SK-N-SH treated with all-trans-retinoic acid at 6 μM for 48 hours (cell line): ENCODE measurements around the gene RASSF4.

Experiments used
- ATAC-seq: fragments of 200-7000 bp; cut with Tn5 transposase; 3 replicates; pipeline ENCODE4 v1.9.1; 2020; ENCODE audit warnings: mild to moderate bottlenecking, moderate library complexity
- ARNTL ChIP-seq: fragments of 450-650 bp; formaldehyde crosslinking; IDR thresholded peaks from 2 replicates; pipeline ENCODE4 v1.5.0; 2020; ENCODE audit warnings: low read depth, mild to moderate bottlenecking, moderate library complexity, borderline replicate concordance
- GLIS3 ChIP-seq: fragments of 250-450 bp; sonication (Bioruptor Pico); IDR thresholded peaks from 2 replicates; pipeline ENCODE4 v1.5.0; 2020; ENCODE audit warnings: mild to moderate bottlenecking, moderate library complexity
- PPARA ChIP-seq: fragments of 250-450 bp; sonication (Bioruptor Pico); IDR thresholded peaks from 2 replicates; pipeline ENCODE4 v1.5.0; 2020; ENCODE audit warnings: mild to moderate bottlenecking, borderline replicate concordance
- RARB ChIP-seq: fragments of 250-450 bp; sonication (Bioruptor Pico); IDR thresholded peaks from 2 replicates; pipeline ENCODE4 v1.8.0; 2021; ENCODE audit warnings: mild to moderate bottlenecking, moderate library complexity
- SNAI2 ChIP-seq: fragments of 250-450 bp; sonication (Bioruptor Pico); IDR thresholded peaks from 2 replicates; pipeline ENCODE4 v1.5.0; 2020; ENCODE audit warnings: mild to moderate bottlenecking, moderate library complexity
- TCF4 ChIP-seq: fragments of 250-450 bp; sonication (Bioruptor Pico); IDR thresholded peaks from 2 replicates; pipeline ENCODE4 v1.8.0; 2021; ENCODE audit warnings: mild to moderate bottlenecking, moderate library complexity, borderline replicate concordance
- ZFP3 ChIP-seq: fragments of 250-450 bp; sonication (Bioruptor Pico); IDR thresholded peaks from 2 replicates; pipeline ENCODE4 v1.5.0; 2020; ENCODE audit warnings: mild to moderate bottlenecking, moderate library complexity
- ZFP30 ChIP-seq: fragments of 450-650 bp; formaldehyde crosslinking; IDR thresholded peaks from 2 replicates; pipeline ENCODE4 v1.5.0; 2022; ENCODE audit warnings: mild to moderate bottlenecking, moderate library complexity
- ZNF565 ChIP-seq: fragments of 450-650 bp; formaldehyde crosslinking; conservative IDR thresholded peaks from 2 replicates; pipeline ENCODE4 v1.5.0; 2020; ENCODE audit warnings: low read depth, mild to moderate bottlenecking, moderate library complexity
- TF ChIP-seq, protein P1 (sequence below): fragments of 250-450 bp; sonication (Bioruptor Pico); IDR thresholded peaks from 2 replicates; pipeline ENCODE4 v1.5.1; 2020; ENCODE audit warnings: low read depth, mild to moderate bottlenecking, moderate library complexity
- TF ChIP-seq, protein P2 (sequence below): fragments of 250-450 bp; sonication (Bioruptor Pico); IDR thresholded peaks from 2 replicates; pipeline ENCODE4 v1.8.0; 2021; ENCODE audit warnings: low read depth, mild to moderate bottlenecking, moderate library complexity, borderline replicate concordance
- TF ChIP-seq, protein P3 (sequence below): fragments of 250-450 bp; sonication (Bioruptor Pico); IDR thresholded peaks from 2 replicates; pipeline ENCODE4 v1.8.0; 2020; ENCODE audit warnings: mild to moderate bottlenecking, moderate library complexity, borderline replicate concordance

Gene RASSF4

DNA sequence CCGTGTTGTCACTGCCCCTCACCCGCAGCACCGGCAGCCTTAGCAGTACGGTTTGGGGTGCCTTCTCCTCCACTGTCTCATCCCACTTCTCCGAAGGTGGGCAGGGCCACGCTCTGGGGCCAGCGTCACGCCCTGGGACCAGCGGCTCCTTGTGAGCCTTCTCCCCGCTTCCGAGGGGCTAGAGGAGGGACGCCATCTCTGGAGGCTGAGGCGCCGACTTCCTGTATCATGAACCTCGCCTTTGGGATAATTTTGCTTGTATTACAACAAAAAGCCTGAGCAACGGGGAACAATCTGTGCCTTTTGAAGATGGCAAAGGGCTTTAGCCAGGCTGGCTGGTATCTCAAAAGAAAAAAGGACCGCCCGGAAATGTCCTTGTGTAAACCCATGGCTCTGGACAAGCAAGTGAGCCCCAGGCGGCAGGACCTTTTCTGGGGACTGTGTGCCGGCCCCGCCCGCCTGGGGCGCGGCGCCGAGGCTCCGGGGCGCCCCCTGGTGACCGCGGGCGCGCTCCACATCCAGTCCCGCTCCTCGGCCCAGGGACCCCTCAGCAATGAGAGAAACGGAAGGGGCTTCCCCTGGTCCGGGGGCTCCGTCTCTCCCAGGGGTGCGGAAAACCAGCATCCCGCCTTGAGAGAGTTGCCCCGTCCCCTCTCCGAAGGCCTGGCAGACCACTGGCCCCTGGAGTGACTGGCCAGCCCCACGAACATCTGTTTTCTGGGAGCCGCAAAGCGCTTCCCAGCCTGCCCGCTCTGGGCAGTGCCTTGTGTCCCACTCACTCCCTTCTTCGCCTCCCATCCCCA is 15.2 kb downstream of the RASSF4 start:
- TF ChIP-seq ZFP3 (CRISPR knock-in tag): 0 out of 2 replicates have a peak, but pooled peaks have one; percentile 47
- TF ChIP-seq, protein P1, sequence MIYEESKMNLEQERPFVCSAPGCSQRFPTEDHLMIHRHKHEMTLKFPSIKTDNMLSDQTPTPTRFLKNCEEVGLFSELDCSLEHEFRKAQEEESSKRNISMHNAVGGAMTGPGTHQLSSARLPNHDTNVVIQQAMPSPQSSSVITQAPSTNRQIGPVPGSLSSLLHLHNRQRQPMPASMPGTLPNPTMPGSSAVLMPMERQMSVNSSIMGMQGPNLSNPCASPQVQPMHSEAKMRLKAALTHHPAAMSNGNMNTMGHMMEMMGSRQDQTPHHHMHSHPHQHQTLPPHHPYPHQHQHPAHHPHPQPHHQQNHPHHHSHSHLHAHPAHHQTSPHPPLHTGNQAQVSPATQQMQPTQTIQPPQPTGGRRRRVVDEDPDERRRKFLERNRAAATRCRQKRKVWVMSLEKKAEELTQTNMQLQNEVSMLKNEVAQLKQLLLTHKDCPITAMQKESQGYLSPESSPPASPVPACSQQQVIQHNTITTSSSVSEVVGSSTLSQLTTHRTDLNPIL: no peak
- ATAC-seq: peak; percentile 87

DNA sequence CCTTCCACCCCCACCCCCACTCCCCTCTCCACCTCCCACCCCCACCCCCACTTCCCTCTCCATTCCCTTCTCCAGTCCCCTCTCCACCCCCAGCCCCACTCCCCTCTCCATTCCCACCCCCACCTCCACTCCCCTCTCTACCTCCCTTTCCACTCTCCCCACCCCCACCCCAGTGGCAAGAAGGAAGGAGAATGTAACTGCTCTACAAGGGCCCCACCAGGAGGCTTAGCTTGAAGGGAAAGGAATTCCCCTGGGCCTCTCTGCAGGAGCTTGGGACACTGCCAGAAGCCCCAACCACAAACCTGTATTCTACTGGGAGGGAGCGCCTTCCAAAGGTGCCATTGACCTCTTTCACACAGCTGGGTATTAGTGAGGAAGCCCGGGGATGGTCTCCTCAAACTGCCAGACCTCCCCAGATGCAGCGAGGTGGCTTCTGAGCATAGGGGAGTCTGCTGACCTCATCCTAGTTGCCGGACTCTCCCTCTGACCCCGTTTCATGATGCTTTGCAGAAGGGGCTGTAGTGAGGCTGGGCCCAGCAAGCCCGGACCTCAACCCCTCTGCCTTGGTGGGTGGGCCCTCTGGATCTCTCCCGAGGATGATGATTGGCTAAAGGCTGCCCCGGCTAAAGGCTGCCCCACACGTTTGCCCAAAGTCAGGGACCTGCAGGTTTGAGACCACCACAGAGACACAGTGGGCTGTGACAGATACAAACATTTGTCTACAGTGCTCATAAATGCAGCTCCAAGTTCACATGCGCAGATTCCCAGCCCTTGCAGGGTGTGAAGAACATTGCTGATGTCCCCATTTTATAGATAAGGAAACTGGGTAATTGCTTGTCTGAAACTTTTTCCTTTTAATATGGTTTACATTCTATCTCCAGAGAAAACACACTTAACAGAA is 16.1 kb downstream of the RASSF4 start:
- TF ChIP-seq TCF4 (CRISPR knock-in tag) (no peak), SNAI2 (CRISPR knock-in tag) (no peak), PPARA (no peak), GLIS3 (CRISPR knock-in tag) (no peak)
- TF ChIP-seq, protein P2, sequence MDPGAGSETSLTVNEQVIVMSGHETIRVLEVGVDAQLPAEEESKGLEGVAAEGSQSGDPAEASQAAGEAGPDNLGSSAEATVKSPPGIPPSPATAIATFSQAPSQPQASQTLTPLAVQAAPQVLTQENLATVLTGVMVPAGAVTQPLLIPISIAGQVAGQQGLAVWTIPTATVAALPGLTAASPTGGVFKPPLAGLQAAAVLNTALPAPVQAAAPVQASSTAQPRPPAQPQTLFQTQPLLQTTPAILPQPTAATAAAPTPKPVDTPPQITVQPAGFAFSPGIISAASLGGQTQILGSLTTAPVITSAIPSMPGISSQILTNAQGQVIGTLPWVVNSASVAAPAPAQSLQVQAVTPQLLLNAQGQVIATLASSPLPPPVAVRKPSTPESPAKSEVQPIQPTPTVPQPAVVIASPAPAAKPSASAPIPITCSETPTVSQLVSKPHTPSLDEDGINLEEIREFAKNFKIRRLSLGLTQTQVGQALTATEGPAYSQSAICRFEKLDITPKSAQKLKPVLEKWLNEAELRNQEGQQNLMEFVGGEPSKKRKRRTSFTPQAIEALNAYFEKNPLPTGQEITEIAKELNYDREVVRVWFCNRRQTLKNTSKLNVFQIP (CRISPR knock-in tag): no peak
- TF ChIP-seq, all 23 proteins: peak for 0
- ATAC-seq: peak; percentile 1; the same call in 1 of the 3 replicates

DNA sequence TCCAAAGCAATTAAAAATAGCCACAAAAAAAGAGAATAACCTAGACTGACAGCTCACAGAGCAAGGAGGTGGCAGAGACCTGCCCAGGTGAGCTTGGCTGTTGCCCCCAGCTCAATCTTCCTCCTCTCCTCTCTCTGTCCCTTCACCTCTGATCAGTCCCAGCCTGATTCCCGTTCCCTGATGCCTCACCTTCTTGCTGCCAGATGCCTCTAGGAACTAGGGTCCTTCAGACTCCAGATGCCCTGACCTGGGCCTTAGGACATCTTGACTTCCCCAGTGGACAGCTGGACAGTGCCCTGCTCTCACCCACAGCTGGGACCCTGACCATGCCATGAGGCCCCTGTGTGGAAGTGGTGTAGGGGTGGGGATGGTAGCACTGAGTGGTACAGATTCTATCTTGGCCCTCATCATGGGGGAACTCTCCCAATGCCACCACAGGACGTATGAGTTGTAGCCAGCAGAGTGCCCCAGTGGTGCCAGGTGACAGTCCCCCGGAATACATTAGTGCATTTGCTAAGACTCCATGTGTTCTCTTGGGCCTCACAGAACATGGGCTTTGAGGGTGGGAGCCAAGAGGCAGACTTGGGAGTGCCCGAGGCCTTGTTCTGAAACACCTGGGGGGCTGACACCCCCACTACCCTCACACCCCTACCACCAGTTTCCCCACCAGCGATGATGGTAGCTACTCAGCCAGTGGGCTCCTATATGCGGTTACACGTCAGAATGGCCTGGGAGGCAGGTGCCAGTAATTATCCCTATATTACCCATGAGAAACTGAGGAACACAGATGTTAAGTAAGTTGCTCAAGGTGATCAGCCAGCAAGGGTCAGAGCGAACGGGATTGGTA is 17.0 kb downstream of the RASSF4 start:
- TF ChIP-seq PPARA: no peak
- no peak for TF ChIP-seq RARB (CRISPR knock-in tag)
- no peak for TF ChIP-seq ZNF565 (CRISPR knock-in tag)
- no peak for ATAC-seq

DNA sequence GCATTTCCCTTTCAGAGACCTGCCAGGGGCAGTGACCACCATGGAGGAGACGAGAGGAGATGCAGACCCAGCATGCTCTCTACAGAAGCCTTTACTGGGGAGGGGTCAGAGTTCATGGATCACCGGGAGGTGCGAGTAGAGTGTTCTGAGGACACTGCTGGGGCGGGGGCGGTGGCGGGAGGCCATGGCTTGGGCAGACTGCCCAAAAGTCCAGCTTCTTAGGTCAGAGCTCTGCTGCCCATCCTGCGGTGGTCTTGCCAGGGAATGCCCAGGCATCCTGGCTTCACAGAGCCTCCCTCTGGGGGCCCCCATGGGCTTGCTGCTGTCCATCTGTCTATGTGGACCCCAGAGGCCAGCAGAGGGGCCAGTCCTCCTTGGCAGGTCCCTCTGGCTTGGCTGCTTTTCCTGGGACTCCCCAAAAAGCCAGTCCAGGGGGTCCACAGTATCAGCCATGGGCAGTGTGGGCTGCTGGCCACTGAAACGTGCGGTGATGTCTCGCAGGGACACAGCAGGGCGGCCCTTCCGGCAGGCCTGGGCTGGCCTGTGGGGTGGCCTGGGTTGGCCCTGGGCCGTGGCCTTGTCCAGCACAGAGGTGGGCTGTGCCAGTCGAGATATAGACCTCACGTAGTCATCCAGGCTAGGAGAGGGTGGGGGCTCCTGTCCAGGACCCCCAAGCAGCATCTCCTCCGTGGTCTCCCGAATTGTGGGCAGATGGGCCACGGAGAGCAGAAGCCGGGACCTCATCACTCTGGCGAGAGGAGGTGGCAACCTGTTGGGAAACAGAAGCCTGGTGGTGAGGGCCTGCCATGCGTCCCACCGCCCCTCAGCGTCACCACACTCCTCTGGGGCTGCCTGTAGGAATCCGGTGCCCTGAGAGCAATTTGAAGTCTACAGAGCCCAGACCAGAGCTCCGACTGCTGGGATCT is 17.9 kb downstream of the RASSF4 start:
- no peak for ATAC-seq

DNA sequence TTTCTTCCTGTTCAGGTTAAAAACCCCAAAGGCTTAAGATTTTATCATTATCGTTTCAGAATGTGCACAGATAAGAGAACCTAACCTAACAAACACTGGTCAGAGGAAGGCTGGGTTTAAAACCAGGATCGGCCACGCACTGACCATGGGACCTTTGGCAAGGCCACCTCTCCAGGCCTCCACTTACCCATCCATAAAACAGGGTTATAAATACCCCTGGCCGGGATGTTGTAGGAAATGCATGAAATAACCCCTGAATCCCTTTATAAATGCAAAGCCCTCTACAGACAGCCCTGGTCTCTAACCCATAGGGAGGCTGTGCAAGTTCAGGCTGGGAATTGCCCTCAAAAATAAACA is 18.6 kb downstream of the RASSF4 start:
- TF ChIP-seq, protein P1: no peak
- TF ChIP-seq, all 23 proteins: peak for 0
- ATAC-seq: no peak

More for the DNA sequence above, 17.9 kb downstream of the RASSF4 start:
- TF ChIP-seq ZFP30 (CRISPR knock-in tag) (no peak), PPARA (no peak), SNAI2 (CRISPR knock-in tag) (no peak), ARNTL (CRISPR knock-in tag) (no peak)
- TF ChIP-seq, protein P3, sequence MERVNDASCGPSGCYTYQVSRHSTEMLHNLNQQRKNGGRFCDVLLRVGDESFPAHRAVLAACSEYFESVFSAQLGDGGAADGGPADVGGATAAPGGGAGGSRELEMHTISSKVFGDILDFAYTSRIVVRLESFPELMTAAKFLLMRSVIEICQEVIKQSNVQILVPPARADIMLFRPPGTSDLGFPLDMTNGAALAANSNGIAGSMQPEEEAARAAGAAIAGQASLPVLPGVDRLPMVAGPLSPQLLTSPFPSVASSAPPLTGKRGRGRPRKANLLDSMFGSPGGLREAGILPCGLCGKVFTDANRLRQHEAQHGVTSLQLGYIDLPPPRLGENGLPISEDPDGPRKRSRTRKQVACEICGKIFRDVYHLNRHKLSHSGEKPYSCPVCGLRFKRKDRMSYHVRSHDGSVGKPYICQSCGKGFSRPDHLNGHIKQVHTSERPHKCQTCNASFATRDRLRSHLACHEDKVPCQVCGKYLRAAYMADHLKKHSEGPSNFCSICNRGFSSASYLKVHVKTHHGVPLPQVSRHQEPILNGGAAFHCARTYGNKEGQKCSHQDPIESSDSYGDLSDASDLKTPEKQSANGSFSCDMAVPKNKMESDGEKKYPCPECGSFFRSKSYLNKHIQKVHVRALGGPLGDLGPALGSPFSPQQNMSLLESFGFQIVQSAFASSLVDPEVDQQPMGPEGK: no peak
- TF ChIP-seq, all 23 proteins: peak for 0
